Osteocyte (in vitro differentiated cells): Measurements from ENCODE around the gene CLEC4C. TPM values are rescaled to one million over a fixed set of nuclear protein-coding genes. Genes with fewer than 3 reads are reported as not detected.

Source experiments
- DNase-seq: peaks from one replicate; pipeline ENCODE4 v3.0.0; 2021; ENCODE audit warnings: mixed read lengths; ENCODE audit not compliant: unreplicated experiment; ENCODE audit errors: extremely low spot score
- H3K27ac Mint-ChIP-seq: one replicate; pipeline ENCODE4 v1.8.0; 2021; ENCODE audit warnings: mild to moderate bottlenecking, mixed read lengths; ENCODE audit not compliant: unreplicated experiment
- H3K27me3 Mint-ChIP-seq: one replicate; pipeline ENCODE4 v1.8.0; 2021; ENCODE audit warnings: mixed read lengths; ENCODE audit not compliant: unreplicated experiment
- H3K36me3 Mint-ChIP-seq: one replicate; pipeline ENCODE4 v1.8.0; 2021; ENCODE audit warnings: mixed read lengths; ENCODE audit not compliant: unreplicated experiment
- H3K4me1 Mint-ChIP-seq: one replicate; pipeline ENCODE4 v1.8.0; 2021; ENCODE audit warnings: mixed read lengths; ENCODE audit not compliant: unreplicated experiment
- H3K4me3 Mint-ChIP-seq: one replicate; pipeline ENCODE4 v1.8.0; 2021; ENCODE audit warnings: mild to moderate bottlenecking, moderate library complexity, mixed read lengths; ENCODE audit not compliant: unreplicated experiment
- H3K9me3 Mint-ChIP-seq: one replicate; pipeline ENCODE4 v1.8.0; 2021; ENCODE audit warnings: mixed read lengths; ENCODE audit not compliant: unreplicated experiment
- total RNA-seq: library from RNA; stranded (reverse); gene quantifications from 2 replicates; pipeline ENCODE4 v1.2.1, GENCODE V29; 2021
- TF ChIP-seq, protein P1 (sequence below): fragments of 200-600 bp; sonication (generic); IDR thresholded peaks from 2 replicates; pipeline ENCODE4 v1.5.0; 2021; ENCODE audit warnings: antibody characterized with exemption, mild to moderate bottlenecking, moderate library complexity

The CLEC4C gene
- total RNA-seq, 1 donor from 2014 or later: not detected

DNA sequence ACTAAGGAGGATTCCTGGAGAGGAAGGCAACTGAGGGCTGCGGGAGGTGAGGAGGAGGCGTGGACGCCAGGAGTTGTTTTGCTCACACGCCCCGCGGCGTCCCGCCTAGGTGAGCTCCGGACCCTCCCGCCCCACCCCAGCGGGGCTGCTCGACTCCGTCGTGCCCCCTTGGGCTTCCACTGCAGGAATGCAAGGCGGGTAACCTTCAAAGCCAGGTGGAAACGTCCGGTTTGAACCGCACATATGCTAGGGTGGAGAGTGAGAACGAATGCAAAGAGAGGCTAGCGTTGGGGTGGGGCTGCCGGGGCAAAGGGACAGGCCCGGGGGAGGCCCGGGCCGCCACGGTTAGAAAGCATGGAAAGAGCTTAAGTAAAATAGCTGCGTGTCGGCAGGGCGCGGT is 41.3 kb downstream of the CLEC4C start:
- no peaks in the 10 kb centered on the region for H3K27me3 Mint-ChIP-seq

DNA sequence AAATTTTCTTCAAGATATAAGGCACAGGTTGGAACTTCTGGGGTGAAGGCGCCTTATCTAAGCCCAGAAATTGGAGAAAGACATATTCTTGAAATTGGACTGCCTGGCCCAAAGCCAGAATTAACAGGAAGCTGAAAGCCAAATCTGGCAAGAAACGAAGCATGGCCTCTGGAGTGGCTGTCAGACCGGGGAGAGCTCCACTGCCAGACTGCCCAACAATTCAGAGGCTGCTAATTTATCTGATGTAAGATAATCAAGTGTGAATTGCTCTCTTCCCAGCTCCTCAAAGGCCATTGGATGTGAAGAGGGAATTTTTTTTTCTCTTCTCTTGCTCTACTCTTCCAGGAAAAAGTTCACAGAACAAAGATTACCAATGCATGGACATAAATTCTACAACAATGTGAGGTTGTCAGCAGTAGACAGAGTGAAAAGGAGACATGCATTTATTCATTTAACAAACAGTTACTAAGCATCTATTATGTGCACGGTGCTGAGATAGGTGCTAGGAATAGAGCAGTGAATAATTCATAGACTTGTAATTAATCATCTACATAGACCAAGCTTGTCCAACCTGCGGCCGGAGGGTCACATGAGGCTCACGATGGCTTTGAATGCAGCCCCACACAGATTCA is 51.5 kb downstream of the CLEC4C start, which contains the start of gene GDF3:
TSS of gene GDF3 (minus strand) at position 210 of the 632 bp plus-strand sequence. CDS start at position 163, 47 bp downstream.
- no peak for DNase-seq
- no peak within 1 kb of the TSS for H3K27ac Mint-ChIP-seq
- no peaks in the 10 kb centered on the region for H3K9me3 Mint-ChIP-seq
- H3K27me3 Mint-ChIP-seq: no peaks in the 10 kb centered on the region
- H3K36me3 Mint-ChIP-seq: no peaks in the 10 kb centered on the region
- TF ChIP-seq, protein P1, sequence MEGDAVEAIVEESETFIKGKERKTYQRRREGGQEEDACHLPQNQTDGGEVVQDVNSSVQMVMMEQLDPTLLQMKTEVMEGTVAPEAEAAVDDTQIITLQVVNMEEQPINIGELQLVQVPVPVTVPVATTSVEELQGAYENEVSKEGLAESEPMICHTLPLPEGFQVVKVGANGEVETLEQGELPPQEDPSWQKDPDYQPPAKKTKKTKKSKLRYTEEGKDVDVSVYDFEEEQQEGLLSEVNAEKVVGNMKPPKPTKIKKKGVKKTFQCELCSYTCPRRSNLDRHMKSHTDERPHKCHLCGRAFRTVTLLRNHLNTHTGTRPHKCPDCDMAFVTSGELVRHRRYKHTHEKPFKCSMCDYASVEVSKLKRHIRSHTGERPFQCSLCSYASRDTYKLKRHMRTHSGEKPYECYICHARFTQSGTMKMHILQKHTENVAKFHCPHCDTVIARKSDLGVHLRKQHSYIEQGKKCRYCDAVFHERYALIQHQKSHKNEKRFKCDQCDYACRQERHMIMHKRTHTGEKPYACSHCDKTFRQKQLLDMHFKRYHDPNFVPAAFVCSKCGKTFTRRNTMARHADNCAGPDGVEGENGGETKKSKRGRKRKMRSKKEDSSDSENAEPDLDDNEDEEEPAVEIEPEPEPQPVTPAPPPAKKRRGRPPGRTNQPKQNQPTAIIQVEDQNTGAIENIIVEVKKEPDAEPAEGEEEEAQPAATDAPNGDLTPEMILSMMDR: no peak
- no peaks in the 10 kb centered on the region for H3K4me1 Mint-ChIP-seq
- H3K4me3 Mint-ChIP-seq: no peak within 1 kb of the TSS

More for the DNA sequence above, 41.3 kb downstream of the CLEC4C start:
- H3K27ac Mint-ChIP-seq: no peak overlapping the region
- H3K4me1 Mint-ChIP-seq: no peaks in the 10 kb centered on the region
- no peaks in the 10 kb centered on the region for H3K9me3 Mint-ChIP-seq
- no peaks in the 10 kb centered on the region for H3K36me3 Mint-ChIP-seq
- H3K4me3 Mint-ChIP-seq: no peak overlapping the region
- TF ChIP-seq, protein P1: no peak
- DNase-seq: no peak

DNA sequence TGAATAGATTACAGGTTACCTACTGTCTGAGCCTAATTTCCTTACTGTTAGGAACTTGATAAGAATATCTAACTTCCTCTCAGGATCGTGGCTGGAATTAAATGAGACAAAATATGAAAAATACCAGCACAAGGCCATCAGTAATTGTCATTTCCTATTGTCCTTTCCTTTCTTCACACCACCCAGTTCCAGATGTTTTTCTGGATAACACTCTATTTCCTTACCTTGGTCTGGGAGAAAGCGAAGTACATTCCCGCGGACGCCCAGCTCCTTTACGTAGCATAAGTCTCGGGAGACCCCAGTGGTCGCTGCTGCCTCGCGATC is 52.0 kb downstream of the CLEC4C start:
- no peaks in the 10 kb centered on the region for H3K4me1 Mint-ChIP-seq
- no peaks in the 10 kb centered on the region for H3K36me3 Mint-ChIP-seq
- H3K9me3 Mint-ChIP-seq: no peaks in the 10 kb centered on the region
- no peak overlapping the region for H3K27ac Mint-ChIP-seq
- H3K4me3 Mint-ChIP-seq: no peak overlapping the region
- H3K27me3 Mint-ChIP-seq: no peaks in the 10 kb centered on the region
- DNase-seq: no peak
- TF ChIP-seq, protein P1: no peak

DNA sequence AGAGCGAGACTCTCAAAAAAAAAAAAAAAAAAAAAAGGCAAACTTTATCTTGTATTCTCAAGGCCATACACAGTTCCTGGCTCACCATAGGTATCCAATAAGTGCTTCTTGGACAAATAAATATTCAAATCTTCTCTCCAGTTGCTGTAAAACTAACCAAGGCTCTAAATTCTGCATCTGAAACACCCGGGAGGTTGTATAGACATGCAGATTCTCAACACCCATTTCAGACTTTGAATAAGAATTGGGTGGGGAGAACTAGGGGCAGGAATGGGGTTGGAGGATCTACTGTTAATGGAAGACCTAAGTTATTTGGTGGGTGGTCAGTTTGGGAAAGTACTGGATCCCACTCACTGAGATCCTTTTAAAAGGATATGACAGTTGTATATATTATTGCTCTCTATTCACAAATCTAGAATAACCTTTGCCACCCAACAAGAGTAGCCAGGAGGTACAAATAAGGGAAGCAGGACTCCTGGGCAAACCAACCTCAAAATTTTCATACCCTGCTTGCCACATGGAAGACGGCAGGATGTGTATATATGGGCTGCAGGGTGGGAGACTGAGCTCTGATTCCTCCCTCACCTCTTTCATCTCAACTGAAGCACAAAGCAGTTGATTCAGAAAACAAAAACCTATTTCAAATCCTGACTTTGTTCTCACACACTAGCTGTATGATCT is 52.5 kb downstream of the CLEC4C start:
- H3K4me1 Mint-ChIP-seq: no peaks in the 10 kb centered on the region
- no peaks in the 10 kb centered on the region for H3K36me3 Mint-ChIP-seq
- H3K4me3 Mint-ChIP-seq: no peak overlapping the region
- no peaks in the 10 kb centered on the region for H3K27me3 Mint-ChIP-seq
- TF ChIP-seq, protein P1: no peak
- H3K27ac Mint-ChIP-seq: no peak overlapping the region
- H3K9me3 Mint-ChIP-seq: no peaks in the 10 kb centered on the region
- no peak for DNase-seq

DNA sequence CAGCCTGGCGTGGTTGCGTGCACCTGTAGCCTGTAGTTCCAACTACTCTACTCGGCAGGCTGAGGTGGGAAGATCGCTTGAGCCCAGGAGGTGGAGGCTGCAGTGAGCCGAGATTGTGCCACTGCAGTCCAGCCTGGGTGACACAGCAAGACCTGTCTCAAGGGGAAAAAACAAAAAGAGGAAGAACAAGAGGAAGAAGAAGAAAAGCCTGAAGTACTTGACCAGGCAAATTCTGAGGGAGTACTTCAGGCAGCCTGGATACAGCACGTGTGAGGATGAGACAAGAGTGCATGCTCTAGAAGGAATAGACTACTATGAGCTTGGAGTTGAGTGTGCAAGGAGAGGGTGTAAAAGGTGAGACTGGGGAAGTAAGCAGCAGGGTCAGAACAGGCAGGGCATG is 53.4 kb downstream of the CLEC4C start:
- TF ChIP-seq, protein P1: no peak
- Mint-ChIP-seq H3K36me3 (no peaks in the 10 kb centered on the region), H3K4me3 (no peak overlapping the region), H3K27ac (no peak overlapping the region), H3K27me3 (no peaks in the 10 kb centered on the region), H3K4me1 (no peaks in the 10 kb centered on the region), H3K9me3 (no peaks in the 10 kb centered on the region)
- no peak for DNase-seq
